ENCODE results near the gene DNAH10.

Gene DNAH10

GRCh38 chr12:123890536-123890902 is 128.4 kb downstream of the DNAH10 start:
- no peak for DNase-seq

DNA sequence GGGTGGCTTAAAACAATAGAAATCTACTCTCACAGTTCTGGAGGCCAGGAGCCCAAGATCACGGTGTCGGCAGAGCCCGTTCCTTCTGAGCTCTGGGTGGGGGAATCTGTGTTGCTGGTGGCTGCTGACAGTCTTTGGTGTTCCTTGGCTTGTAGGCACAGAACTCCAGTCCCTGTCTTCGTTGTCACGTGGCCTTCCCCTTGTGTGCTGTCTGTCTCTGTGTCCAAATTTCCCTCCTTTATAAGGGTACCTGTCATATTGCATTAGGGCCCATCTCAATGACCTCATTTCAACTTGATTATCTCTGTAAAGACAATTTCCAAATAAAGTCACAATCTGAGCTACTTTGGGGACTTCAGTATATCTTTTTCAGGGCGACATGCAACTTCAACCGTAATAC is 128.9 kb downstream of the DNAH10 start:
- no peak for DNase-seq

DNA sequence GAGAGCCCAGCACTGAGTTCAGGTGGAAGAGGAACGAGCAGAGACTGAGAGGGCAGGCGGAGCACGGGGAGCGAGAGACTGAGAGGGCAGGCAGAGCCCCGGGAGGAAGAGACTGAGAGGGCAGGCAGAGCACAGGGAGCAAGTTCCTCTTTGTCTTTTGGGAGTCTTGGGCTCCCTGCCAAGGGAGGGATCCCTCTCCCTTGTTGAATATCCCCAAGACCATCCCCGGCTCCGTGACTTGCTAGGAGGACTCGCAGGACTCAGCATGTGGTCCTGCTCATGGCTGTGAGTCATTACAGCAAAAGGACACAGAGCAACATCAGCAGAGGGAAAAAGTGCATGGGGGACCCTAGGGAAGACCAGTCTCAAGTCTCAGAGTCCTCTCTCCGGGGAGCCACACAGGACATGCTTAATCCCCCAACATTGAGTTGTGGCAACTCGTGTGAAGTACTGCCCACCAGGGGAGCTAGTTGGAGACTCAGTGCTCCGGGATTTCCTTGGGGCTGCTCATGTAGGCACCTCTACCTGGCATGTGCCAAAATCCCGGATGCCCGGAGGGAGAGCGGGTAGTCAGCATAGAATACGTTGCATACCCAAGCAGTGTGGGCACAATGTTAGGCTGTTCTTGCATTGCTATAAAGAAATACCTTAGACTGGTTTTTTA is 129.5 kb downstream of the DNAH10 start:
- no peak for DNase-seq

GRCh38 chr12:123892180-123892559 is 130.1 kb downstream of the DNAH10 start:
- DNase-seq: no peak

GRCh38 chr12:123892853-123893252 is 130.8 kb downstream of the DNAH10 start:
- DNase-seq: no peak

DNA sequence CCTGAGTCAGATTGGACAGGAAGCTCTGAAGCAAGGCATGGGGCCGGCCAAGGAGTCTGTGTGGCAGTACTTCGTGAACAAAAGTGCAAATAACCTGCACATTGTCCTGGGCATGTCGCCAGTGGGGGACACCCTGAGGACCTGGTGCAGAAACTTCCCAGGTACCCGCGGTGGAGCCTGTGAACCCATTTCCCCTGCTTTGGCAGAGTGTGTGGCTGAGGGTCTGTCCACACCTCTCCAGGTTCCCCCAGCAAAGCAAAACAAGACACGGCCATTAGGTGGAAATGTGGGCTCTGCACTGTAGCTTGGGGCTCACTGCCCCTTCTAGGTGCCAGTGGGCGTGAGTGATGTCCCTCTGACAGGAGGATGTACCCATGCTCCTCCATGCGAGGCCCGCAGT is 131.2 kb downstream of the DNAH10 start:
- no peak for DNase-seq

- DNase-seq: no peak
Observed at GRCh38 chr12:123894823-123895345, 132.8 kb downstream of the DNAH10 start.

- no peak for DNase-seq
Observed at GRCh38 chr12:123895451-123895850, 133.3 kb downstream of the DNAH10 start.

DNA sequence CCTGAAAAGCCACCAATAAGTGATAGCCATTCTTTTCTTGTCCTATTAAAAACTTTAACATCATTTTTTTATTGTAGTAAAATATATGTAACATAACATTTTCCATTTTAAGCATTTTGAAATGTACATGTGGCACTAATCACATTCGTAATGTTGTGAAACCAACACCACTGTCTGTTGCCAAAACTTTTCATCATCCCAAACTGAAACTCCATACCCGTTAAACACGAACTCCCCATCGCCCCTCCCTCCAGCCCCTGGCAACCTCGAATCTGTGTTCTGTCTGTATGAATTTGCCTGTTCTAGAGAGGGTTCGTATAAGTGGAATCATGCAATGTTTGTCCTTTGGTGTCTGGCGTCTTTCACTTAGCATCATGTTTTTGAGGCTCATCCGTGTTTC is 134.7 kb downstream of the DNAH10 start:
- no peak for DNase-seq

DNA sequence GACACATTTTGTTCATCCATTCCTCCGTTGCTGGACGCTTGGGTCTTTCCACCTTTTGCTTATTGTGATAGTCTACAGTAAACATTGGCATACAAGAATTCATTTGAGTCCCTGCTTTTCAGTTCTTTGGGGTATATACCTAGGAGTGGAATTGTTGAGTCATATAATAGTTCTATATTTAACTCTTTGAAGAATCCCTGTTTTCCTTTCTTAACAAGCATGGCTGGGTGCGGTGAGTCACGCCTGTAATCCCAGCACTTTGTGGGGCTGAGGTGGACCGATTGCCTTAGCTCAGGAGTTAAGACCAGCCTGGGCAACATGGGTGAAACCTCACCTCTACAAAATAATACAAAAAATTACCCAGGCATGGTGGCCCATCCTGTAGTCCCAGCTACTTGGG is 135.1 kb downstream of the DNAH10 start:
- no peak for DNase-seq

- DNase-seq: no peak
Observed at GRCh38 chr12:123898673-123899072, 136.6 kb downstream of the DNAH10 start.

DNA sequence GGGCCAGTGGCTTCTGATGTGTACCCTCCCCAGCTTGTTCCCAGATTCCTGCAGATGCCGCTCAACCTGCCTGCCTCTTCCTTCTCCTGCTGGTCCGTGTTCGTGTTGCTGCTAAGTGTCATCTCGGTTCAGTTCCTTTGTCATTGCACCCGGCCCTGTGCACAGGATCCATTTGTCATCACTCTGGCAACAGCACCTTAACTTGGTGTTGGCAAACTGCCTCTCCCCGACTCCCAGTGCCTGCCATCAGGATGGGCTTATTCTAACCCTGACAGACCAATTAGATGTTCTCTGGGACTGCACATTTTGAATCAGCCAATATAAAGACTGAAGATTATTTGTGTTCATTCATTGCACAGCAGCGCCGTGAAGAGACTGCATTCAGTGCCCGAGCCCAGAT is 137.3 kb downstream of the DNAH10 start:
- no peak for DNase-seq

DNA sequence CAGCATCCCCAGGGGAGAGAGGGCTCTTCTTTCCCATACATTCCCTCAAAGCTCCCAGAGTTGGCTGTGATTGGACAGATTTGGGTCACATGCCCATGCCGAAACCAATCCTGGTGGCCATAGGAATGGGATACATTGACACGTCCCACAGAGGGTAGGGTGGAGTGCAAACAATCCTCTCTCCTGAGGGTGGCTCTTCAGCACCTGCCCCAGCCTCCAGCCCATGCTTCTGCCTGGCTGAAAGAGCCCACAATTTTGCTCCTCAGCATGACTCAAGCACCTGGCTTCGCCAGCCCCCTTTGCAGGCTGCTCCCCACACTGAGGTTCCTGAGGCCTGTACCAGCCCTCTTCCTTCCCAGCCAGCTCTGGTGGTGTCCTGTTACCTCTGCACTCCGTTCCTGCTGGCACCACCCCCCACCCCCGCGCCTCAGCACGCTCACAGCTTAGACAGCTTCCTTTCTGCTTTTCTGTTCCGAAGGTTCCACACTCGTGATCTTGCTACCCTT is 138.8 kb downstream of the DNAH10 start:
- DNase-seq: no peak

- DNase-seq: no peak
Observed at GRCh38 chr12:123902821-123903220, 140.7 kb downstream of the DNAH10 start.

DNA sequence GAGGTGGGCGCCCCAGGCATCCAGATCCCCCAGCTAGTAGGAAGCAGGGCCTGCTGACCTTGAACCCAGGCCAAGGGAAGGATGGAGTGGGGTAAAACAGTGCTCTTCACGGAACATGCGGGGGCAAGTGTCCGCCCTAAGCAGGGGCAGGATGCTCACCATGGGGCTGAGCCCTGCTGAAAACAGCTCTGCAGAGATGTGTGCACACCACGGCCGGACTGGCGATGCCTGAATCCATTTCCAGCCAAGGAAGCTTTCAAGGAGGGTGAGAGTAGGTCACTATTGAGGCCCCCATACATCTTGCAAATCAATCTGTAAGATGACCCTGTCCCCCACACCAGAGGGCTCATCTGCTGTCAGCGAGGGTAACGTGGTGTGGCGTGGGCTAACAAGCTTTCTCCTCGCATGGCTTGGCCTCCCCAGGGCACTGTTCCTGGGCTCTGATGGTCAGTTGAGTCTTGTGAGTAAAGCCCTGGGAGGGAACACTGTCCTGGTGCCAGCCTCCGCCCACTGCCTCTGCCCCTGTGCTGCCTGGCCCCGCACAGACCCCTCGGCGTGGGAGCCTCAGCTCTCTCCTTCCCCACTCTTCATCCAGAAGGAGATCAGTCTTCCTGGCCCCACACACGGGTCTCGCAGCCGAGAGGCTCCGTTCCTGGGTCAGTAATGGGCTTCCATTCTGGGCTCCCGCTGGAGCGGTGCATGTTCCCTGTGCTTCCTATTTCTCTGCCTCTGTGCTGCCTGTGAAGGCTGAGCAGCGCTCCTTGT is 141.4 kb downstream of the DNAH10 start:
- DNase-seq: no peak

- peak in 4 of 5 experiments; percentile 36 to 62 (median 38) for DNase-seq
Observed at GRCh38 chr12:123905319-123905925, 143.3 kb downstream of the DNAH10 start.

DNA sequence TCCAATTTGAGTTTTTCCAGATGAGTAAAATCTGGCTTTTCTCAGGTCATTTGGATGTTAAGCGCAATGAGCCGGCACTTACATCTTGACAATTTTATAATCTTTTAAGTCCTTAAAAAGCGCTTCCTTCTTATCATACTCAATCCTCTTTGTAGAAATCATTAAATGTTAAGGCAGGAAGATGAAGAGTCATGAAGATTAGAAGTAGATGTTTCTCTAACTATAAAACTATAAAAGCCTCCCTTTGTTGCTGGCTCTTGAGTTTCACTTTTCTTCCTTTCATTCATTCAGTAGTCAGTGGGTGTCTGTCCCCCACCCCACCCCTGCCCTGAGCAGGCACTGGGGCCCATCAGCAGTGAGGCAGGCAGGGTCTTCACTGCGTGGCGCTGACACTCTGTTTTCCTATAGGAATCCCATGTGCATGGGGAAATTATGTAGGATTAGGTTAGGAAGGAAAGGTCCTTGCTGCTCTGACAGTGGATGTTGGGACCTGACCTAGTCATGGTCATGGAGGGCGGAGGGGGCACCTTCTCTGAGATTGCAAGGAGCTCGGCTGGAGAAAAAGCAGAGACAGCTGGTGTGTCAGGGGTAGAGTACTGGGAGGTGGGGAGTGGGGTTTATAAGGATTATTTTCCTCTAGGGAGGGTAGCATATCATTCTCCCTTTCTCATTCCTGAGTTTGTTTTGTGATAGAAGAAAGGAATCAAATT is 144.8 kb downstream of the DNAH10 start:
- no peak for DNase-seq

DNA sequence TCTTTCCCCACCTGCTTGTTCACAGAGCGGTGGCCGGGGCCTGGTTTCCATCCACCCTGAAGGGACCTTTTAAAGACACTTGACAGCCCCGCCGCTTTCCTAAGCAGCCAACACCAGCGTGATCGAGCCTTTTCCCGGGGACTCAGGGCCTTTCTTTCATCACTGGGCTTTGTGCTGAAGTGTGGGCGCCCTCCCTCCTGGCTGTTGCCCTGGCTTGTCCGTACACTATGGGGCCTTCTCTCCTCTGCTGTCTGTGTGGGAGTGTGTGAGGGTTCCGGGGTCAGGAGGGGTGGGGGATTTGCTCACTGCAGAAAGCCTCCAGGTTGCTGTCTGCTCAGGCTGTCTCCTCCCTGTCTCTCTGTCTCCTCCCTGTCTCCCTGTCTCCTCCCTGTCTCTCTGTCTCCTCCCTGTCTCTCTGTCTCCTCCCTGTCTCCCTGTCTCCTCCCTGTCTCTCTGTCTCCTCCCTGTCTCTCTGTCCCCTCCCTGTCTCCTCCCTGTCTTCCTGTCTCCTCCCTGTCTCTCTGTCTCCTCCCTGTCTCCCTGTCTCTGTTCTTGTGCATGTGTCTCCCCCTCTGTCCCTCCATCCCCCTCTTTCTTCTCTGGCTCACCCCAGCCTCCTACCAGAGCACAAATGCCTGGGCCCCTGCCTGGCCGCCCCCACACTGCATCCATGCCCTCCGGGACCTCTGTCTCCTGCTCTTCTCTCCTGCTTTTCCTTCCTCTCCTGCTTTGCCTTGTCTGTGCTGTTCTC is 145.8 kb downstream of the DNAH10 start:
- DNase-seq: no peak

DNA sequence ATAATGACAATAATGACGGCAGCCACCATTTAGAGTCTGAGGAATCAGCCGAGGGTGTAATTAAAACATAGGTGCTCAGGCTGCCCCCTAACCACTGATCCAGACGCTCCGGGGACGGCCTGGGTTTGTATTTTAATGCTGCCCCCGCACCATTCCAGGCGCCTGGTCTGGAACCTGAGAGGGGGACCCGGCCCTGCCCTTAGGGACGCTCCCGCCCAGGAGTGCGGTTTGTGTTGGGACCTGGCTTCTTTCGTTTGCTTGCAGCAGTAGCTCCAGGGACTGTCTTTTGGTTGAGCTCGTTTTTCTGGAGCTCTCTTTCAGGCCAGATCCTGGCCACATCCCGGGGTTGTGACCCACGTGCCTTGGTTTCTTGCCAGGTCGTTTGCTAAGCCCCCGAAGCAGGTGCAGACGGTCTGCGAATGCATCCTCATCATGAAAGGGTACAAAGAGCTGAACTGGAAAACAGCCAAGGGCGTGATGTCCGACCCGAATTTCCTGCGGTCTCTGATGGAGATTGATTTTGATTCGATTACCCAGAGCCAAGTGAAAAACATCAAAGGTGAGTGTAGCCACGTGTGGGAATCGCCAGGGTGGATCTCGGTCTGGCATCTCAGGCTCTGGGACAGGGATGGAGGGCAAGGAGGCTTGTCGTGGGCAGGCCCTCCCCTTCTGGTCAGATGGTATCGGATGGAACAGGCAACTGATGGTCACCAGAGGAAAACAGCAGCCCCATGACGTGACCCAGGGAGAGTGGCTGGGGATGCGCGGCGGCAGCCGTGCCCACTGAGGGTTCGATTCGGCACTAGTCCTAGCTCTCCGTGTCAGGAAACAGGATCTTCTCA is 147.0 kb downstream of the DNAH10 start:
- no peak for DNase-seq

- DNase-seq: no peak
Observed at GRCh38 chr12:123910057-123910456, 148.0 kb downstream of the DNAH10 start.

DNA sequence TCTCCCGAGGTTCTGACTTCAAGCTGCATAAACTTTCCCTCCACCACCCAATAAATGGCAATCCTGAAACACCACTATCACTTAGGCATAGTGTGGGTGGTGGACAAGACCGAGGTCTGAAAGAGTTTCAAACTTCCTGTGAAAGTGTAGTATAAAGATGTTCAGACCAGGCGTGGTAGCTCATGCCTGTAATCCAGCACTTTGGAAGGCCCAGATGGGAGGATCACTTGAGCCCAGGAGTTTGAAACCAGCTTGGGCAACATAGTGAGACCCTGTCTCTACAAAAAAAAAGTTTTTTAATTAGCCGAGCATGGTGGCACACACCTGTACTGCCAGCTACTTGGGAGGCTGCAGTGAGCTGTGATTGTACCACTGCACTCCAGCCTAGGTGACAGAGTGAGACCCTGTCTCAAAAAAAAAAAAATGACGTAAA is 148.7 kb downstream of the DNAH10 start:
- no peak for DNase-seq

Data from T-helper 2 cell (primary cell).